CD4-positive, alpha-beta T cell (primary cell): Measurements from ENCODE around the gene COLQ. TPM values are rescaled to one million over a fixed set of nuclear protein-coding genes. Genes with fewer than 3 reads are reported as not detected.

Source experiments
- ATAC-seq: fragments of 200-7000 bp; cut with Tn5 transposase; one replicate; pipeline ENCODE4 v1.10.0; 2022; ENCODE audit warnings: mild to moderate bottlenecking; ENCODE audit not compliant: poor library complexity
- CTCF ChIA-PET: fragments of 350-600 bp; sonication (Branson Sonifier 250); formaldehyde crosslinking; loops from one replicate; lab custom pipeline; 2021; ENCODE audit warnings: antibody characterized with exemption, inconsistent platforms; lab: Charles Lee
- POLR2A ChIA-PET: fragments of 350-600 bp; sonication (Branson Sonifier 250); formaldehyde crosslinking; loops from one replicate; lab custom pipeline; 2021; ENCODE audit warnings: antibody characterized with exemption, inconsistent platforms; lab: Charles Lee
- DNase-seq, 14 experiments: peaks; one replicate each; pipeline ENCODE4 v3.0.0-alpha.2; 2013 to 2020; ENCODE audit warnings: mixed read lengths in 2 of 14
- H3K27ac ChIP-seq, 2 donors: one replicate each; pipeline versions ENCODE4 v1.5.1 to v1.7.0; 2013; ENCODE audit warnings: low read length in 2 of 2, low read depth in 1 of 2, mild to moderate bottlenecking in 1 of 2
- H3K27me3 ChIP-seq, 2 experiments: 1 replicate in 1 of 2; 2 replicates in 1 of 2; pipeline versions ENCODE4 v1.6.1 to v1.7.0; 2013; ENCODE audit warnings: low read length in 2 of 2, control low read depth in 1 of 2, mild to moderate bottlenecking in 1 of 2, moderate library complexity in 1 of 2; ENCODE audit not compliant: insufficient read depth in 2 of 2, control insufficient read depth in 1 of 2
- H3K36me3 ChIP-seq: one replicate; pipeline ENCODE4 v1.6.1; 2013; ENCODE audit warnings: low read length, control low read depth; ENCODE audit not compliant: insufficient read depth
- H3K4me1 ChIP-seq: one replicate; pipeline ENCODE4 v1.6.1; 2013; ENCODE audit warnings: low read length, control low read depth; ENCODE audit not compliant: insufficient read depth
- H3K4me3 ChIP-seq: one replicate; pipeline ENCODE4 v1.5.1; 2013; ENCODE audit warnings: mild to moderate bottlenecking, low read length, moderate library complexity
- H3K9me3 ChIP-seq, 2 experiments: 1 replicate in 1 of 2; 2 replicates in 1 of 2; pipeline versions ENCODE4 v1.6.1 to v1.7.0; 2013; ENCODE audit warnings: low read length in 2 of 2, mild to moderate bottlenecking in 2 of 2, control low read depth in 1 of 2, moderate library complexity in 1 of 2; ENCODE audit not compliant: control insufficient read depth in 1 of 2, insufficient read depth in 1 of 2
- H3K27ac Mint-ChIP-seq: one replicate; pipeline ENCODE4 v1.8.0; 2020; ENCODE audit warnings: mixed read lengths
- H3K27me3 Mint-ChIP-seq: one replicate; pipeline ENCODE4 v1.8.0; 2021; ENCODE audit warnings: mixed read lengths
- H3K36me3 Mint-ChIP-seq: one replicate; pipeline ENCODE4 v1.8.0; 2021; ENCODE audit warnings: low read depth, mixed read lengths
- H3K4me1 Mint-ChIP-seq: one replicate; pipeline ENCODE4 v1.8.0; 2021; ENCODE audit warnings: low read depth, mixed read lengths
- H3K4me3 Mint-ChIP-seq: one replicate; pipeline ENCODE4 v1.8.0; 2020; ENCODE audit warnings: mild to moderate bottlenecking, mixed read lengths
- H3K9me3 Mint-ChIP-seq: one replicate; pipeline ENCODE4 v1.8.0; 2020; ENCODE audit warnings: mixed read lengths
- intact Hi-C, 2 experiments: fragments of 100-400 bp; cut with DNase I in 1 of 2; cut with micrococcal nuclease in 1 of 2; formaldehyde crosslinking; loops; one replicate each; pipeline versions ENCODE4 v1.15.1 to v1.9.0; 2023 to 2025; cut with DNase I, micrococcal nuclease
- total RNA-seq, 174 experiments: library from RNA in 2 of 174; stranded (reverse) in 2 of 174; gene quantifications; one replicate each; pipeline ENCODE4 v1.2.3 and lab custom pipeline; 2021 to 2026
- TF ChIP-seq, protein P1 (sequence below): fragments of 200-600 bp; IDR thresholded peaks from one replicate; pipeline ENCODE4 v1.8.0; 2022; ENCODE audit warnings: antibody characterized with exemption, mild to moderate bottlenecking

The COLQ gene
- total RNA-seq, 2 experiments from 2014 or later: 3.5 to 3.7 TPM

DNA sequence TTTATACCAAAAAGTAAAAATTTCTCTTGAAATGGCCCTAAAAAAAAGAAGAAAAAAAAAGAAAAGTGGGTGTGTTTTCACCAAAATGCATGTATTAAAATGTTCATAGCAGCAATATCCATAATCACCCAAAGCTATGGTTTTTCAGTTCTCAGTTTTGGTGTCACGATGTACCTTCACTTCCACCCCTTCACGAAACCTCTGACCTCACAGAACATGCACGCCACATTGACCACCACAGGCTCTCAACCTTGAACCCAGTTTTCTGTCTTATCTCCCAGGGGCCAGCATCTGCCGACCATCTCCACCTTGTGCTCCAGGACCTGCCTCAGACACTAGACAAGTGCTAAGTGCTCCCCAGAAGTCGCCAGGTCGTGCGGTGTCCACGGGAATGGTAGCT, 30.4 kb downstream of the COLQ start:
- CTCF ChIA-PET: no interaction called here
- no peaks in the 10 kb centered on the region for H3K4me1 Mint-ChIP-seq
- Histone ChIP-seq H3K4me3 (no peak overlapping the region), H3K4me1 (peaks cover 8% of the 10 kb centered on the region), H3K9me3 (no peaks in the 10 kb centered on the region), H3K36me3 (no peaks in the 10 kb centered on the region), H3K27me3 (no peaks in the 10 kb centered on the region), H3K27ac (no peak overlapping the region)
- TF ChIP-seq, protein P1, sequence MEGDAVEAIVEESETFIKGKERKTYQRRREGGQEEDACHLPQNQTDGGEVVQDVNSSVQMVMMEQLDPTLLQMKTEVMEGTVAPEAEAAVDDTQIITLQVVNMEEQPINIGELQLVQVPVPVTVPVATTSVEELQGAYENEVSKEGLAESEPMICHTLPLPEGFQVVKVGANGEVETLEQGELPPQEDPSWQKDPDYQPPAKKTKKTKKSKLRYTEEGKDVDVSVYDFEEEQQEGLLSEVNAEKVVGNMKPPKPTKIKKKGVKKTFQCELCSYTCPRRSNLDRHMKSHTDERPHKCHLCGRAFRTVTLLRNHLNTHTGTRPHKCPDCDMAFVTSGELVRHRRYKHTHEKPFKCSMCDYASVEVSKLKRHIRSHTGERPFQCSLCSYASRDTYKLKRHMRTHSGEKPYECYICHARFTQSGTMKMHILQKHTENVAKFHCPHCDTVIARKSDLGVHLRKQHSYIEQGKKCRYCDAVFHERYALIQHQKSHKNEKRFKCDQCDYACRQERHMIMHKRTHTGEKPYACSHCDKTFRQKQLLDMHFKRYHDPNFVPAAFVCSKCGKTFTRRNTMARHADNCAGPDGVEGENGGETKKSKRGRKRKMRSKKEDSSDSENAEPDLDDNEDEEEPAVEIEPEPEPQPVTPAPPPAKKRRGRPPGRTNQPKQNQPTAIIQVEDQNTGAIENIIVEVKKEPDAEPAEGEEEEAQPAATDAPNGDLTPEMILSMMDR: no peak
- no peak overlapping the region for H3K4me3 Mint-ChIP-seq
- intact Hi-C loops: no loop called here
- DNase-seq (no peak), ATAC-seq (no peak)
- POLR2A ChIA-PET: no interaction called here
- H3K36me3 Mint-ChIP-seq: peaks cover 5% of the 10 kb centered on the region
- no peak overlapping the region for H3K27ac Mint-ChIP-seq
- H3K27me3 Mint-ChIP-seq: no peaks in the 10 kb centered on the region
- H3K9me3 Mint-ChIP-seq: no peaks in the 10 kb centered on the region

DNA sequence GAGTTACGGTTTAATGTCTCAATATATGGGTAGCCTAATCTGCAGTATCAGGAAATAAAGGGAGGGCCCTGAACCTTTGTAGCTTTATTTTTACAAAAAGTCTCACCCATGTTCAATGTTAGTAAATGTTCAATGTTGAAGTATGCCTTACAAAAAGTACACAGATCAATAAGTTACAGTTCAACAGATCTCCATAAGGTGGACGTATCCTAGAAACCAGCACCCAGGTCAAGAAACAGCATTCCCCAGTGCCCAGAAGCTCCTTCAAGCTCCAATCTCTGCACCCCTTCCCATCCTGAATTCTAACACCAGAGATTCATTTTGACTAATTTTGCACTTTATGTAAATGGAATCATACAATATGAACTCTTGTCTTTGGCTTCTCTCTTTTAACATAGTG, 31.3 kb downstream of the COLQ start:
- Mint-ChIP-seq H3K4me3 (no peak overlapping the region), H3K36me3 (peaks cover 5% of the 10 kb centered on the region), H3K27ac (no peak overlapping the region), H3K27me3 (no peaks in the 10 kb centered on the region), H3K9me3 (no peaks in the 10 kb centered on the region), H3K4me1 (no peaks in the 10 kb centered on the region)
- H3K36me3 ChIP-seq: no peaks in the 10 kb centered on the region
- POLR2A ChIA-PET: no interaction called here
- CTCF ChIA-PET: no interaction called here
- intact Hi-C loops: no loop called here
- H3K4me3 ChIP-seq: no peak overlapping the region
- H3K9me3 ChIP-seq: no peaks in the 10 kb centered on the region
- H3K4me1 ChIP-seq: peaks cover 8% of the 10 kb centered on the region
- H3K27ac ChIP-seq: no peak overlapping the region
- ATAC-seq (no peak), DNase-seq (no peak)
- no peaks in the 10 kb centered on the region for H3K27me3 ChIP-seq
- TF ChIP-seq, protein P1: no peak

DNA sequence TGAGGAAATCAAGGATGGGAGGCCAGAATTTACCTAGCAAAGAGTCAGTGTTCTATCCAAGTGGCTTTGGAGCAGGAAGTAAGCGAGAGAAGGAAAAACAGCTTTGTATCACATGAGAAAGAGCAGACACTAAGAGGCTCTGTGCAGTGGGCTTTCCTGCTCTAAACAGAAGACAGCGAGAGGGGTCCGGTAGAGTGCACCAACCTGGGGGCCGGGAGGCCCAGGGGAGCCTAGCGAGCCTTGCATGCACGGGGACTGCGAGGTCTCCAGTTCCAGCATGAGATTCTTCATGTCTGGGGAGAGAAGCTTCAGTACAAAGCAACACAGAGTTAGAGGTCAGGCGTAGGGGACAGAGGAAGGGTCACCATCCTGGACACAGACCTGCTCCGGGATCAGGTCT, 33.5 kb downstream of the COLQ start:
- Histone ChIP-seq H3K4me3 (no peak overlapping the region), H3K27ac (no peak overlapping the region), H3K27me3 (no peaks in the 10 kb centered on the region), H3K36me3 (no peaks in the 10 kb centered on the region), H3K4me1 (no peaks in the 10 kb centered on the region), H3K9me3 (no peaks in the 10 kb centered on the region)
- DNase-seq (no peak), ATAC-seq (no peak)
- no peak overlapping the region for H3K4me3 Mint-ChIP-seq
- no peaks in the 10 kb centered on the region for H3K4me1 Mint-ChIP-seq
- H3K27me3 Mint-ChIP-seq: no peaks in the 10 kb centered on the region
- TF ChIP-seq, protein P1: no peak
- peaks cover 5% of the 10 kb centered on the region for H3K36me3 Mint-ChIP-seq
- ChIA-PET POLR2A (no interaction called here), CTCF (no interaction called here)
- no peak overlapping the region for H3K27ac Mint-ChIP-seq
- intact Hi-C loops: no loop called here
- no peaks in the 10 kb centered on the region for H3K9me3 Mint-ChIP-seq
